IMR-90 (cell line): ENCODE data around the gene TAB2. TPM values are rescaled to one million over a fixed set of nuclear protein-coding genes. Genes with fewer than 3 reads are reported as not detected.

ENCODE experiments used
- ATAC-seq: fragments of 200-7000 bp; cut with Tn5 transposase; 2 replicates; pipeline ENCODE4 v1.9.1; 2020; ENCODE audit warnings: low read depth, mild to moderate bottlenecking, moderate library complexity
- BruUV-seq: library from RNA; stranded (reverse); fragments of 400-500 nt; replicated peaks from 2 replicates; lab custom pipeline; 2021; lab: Mats Ljungman, UMichigan
- CTCF ChIA-PET: fragments of 300-600 bp; formaldehyde crosslinking; extraction: SDS; loops from one replicate; lab custom pipeline; 2021; ENCODE audit warnings: antibody characterized with exemption; lab: Yijun Ruan, JAX
- POLR2A ChIA-PET: fragments of 300-600 bp; sonication (Branson Sonifier 250); formaldehyde crosslinking; loops from one replicate; lab custom pipeline; 2022; ENCODE audit warnings: antibody characterized with exemption; ENCODE audit not compliant: unreplicated experiment; lab: Charles Lee
- DNase-seq: peaks from one replicate; pipeline ENCODE4 v3.0.0; 2013
- H2AFZ ChIP-seq: replicated peaks from 2 replicates; pipeline ENCODE3; 2013; ENCODE audit warnings: low read length, mild to moderate bottlenecking; ENCODE audit not compliant: poor library complexity
- H2AK5ac ChIP-seq: 2 replicates; pipeline ENCODE4 v1.6.1; 2013; ENCODE audit warnings: low read depth, low read length, inconsistent platforms
- H2AK9ac ChIP-seq: replicated peaks from 2 replicates; pipeline ENCODE3; 2013; ENCODE audit warnings: mild to moderate bottlenecking, low read depth, low read length, moderate library complexity; ENCODE audit not compliant: poor library complexity
- H2BK120ac ChIP-seq: 2 replicates; pipeline ENCODE4 v1.6.1; 2013; ENCODE audit warnings: low read depth, low read length, inconsistent platforms
- H2BK15ac ChIP-seq: 3 replicates; pipeline ENCODE4 v1.6.1; 2013; ENCODE audit warnings: low read depth, low read length, inconsistent platforms
- H2BK20ac ChIP-seq: 2 replicates; pipeline ENCODE4 v1.6.1; 2013; ENCODE audit warnings: low read depth, mild to moderate bottlenecking, inconsistent platforms, low read length, moderate library complexity
- H2BK5ac ChIP-seq: 2 replicates; pipeline ENCODE4 v1.6.1; 2013; ENCODE audit warnings: mild to moderate bottlenecking, low read depth, low read length, inconsistent platforms; ENCODE audit not compliant: poor library complexity, severe bottlenecking
- H3K14ac ChIP-seq: replicated peaks from 2 replicates; pipeline ENCODE4 v1.6.1; 2013; ENCODE audit warnings: low read depth, low read length, inconsistent platforms
- H3K18ac ChIP-seq: 2 replicates; pipeline ENCODE4 v1.6.1; 2013; ENCODE audit warnings: low read depth, low read length, control low read depth
- H3K23ac ChIP-seq: 2 replicates; pipeline ENCODE4 v1.6.1; 2013; ENCODE audit warnings: low read depth, low read length, inconsistent platforms
- H3K27ac ChIP-seq: 2 replicates; pipeline ENCODE4 v1.5.1; 2013; ENCODE audit warnings: mild to moderate bottlenecking, control low read depth, low read length; ENCODE audit not compliant: insufficient read depth
- H3K27me3 ChIP-seq: 2 replicates; pipeline ENCODE4 v1.6.1; 2013; ENCODE audit warnings: low read length; ENCODE audit not compliant: control insufficient read depth, insufficient read depth
- H3K36me3 ChIP-seq: 2 replicates; pipeline ENCODE4 v1.6.1; 2013; ENCODE audit warnings: low read length, mixed read lengths; ENCODE audit not compliant: control insufficient read depth, insufficient read depth
- H3K4ac ChIP-seq: 2 replicates; pipeline ENCODE4 v1.6.1; 2013; ENCODE audit warnings: low read depth, low read length, inconsistent platforms
- H3K4me1 ChIP-seq: 2 replicates; pipeline ENCODE4 v1.6.1; 2013; ENCODE audit warnings: low read length, mixed read lengths; ENCODE audit not compliant: control insufficient read depth, insufficient read depth
- H3K4me2 ChIP-seq: 2 replicates; pipeline ENCODE4 v1.6.1; 2013; ENCODE audit warnings: low read depth, mild to moderate bottlenecking, control low read depth, low read length, moderate library complexity
- H3K4me3 ChIP-seq: 2 replicates; pipeline ENCODE4 v1.5.1; 2013; ENCODE audit warnings: low read depth, mild to moderate bottlenecking, control low read depth, low read length, moderate library complexity; ENCODE audit not compliant: insufficient read depth
- H3K56ac ChIP-seq: 2 replicates; pipeline ENCODE4 v1.6.1; 2013; ENCODE audit warnings: low read length, inconsistent platforms; ENCODE audit not compliant: insufficient read depth; ENCODE audit errors: extremely low read depth
- H3K79me1 ChIP-seq, 2 experiments: 2 replicates each; pipeline ENCODE4 v1.6.1; 2013; ENCODE audit warnings: low read length in 2 of 2, inconsistent platforms in 1 of 2, low read depth in 1 of 2
- H3K9ac ChIP-seq: 2 replicates; pipeline ENCODE4 v1.6.1; 2013; ENCODE audit warnings: low read depth, low read length, control low read depth
- H3K9me1 ChIP-seq: 2 replicates; pipeline ENCODE4 v1.6.1; 2013; ENCODE audit warnings: low read length, inconsistent platforms; ENCODE audit not compliant: insufficient read depth
- H3K9me3 ChIP-seq: 2 replicates; pipeline ENCODE4 v1.6.1; 2013; ENCODE audit warnings: low read length; ENCODE audit not compliant: control insufficient read depth, insufficient read depth
- H4K20me1 ChIP-seq: 2 replicates; pipeline ENCODE4 v1.6.1; 2013; ENCODE audit warnings: low read length, inconsistent platforms; ENCODE audit not compliant: insufficient read depth
- H4K5ac ChIP-seq: 2 replicates; pipeline ENCODE4 v1.6.1; 2013; ENCODE audit warnings: mild to moderate bottlenecking, low read depth, low read length, control low read depth
- H4K8ac ChIP-seq, 2 experiments: 2 replicates each; pipeline ENCODE4 v1.6.1; 2013; ENCODE audit warnings: low read depth in 2 of 2, low read length in 2 of 2, control low read depth in 1 of 2, inconsistent platforms in 1 of 2
- H4K91ac ChIP-seq: 2 replicates; pipeline ENCODE4 v1.6.1; 2013; ENCODE audit warnings: low read depth, low read length, inconsistent platforms; ENCODE audit not compliant: insufficient read depth
- FOS ChIP-seq: fragments of 150-350 bp; IDR thresholded peaks from 2 replicates; pipeline ENCODE4 v1.6.1; 2016; ENCODE audit warnings: low read depth, low read length
- MAFK ChIP-seq: IDR thresholded peaks from 2 replicates; pipeline ENCODE4 v1.6.1; 2012; ENCODE audit warnings: low read depth, low read length, improper control_type of control experiment
- MAZ ChIP-seq: IDR thresholded peaks from 2 replicates; pipeline ENCODE4 v1.6.1; 2012; ENCODE audit warnings: low read depth, mild to moderate bottlenecking, low read length, improper control_type of control experiment, moderate library complexity, borderline replicate concordance
- RAD21 ChIP-seq: IDR thresholded peaks from 2 replicates; pipeline ENCODE4 v1.6.1; 2012; ENCODE audit warnings: low read length, improper control_type of control experiment
- RCOR1 ChIP-seq: IDR thresholded peaks from 2 replicates; pipeline ENCODE4 v1.6.1; 2012; ENCODE audit warnings: mild to moderate bottlenecking, low read length, improper control_type of control experiment; ENCODE audit not compliant: insufficient replicate concordance
- WGBS, 2 experiments: methylation state at CpG; one replicate each; pipeline versions ENCODE4 v1.1.5 to v1.1.7; 2013; ENCODE audit warnings: missing lambda C conversion rate in 2 of 2; ENCODE audit not compliant: insufficient read length in 1 of 2; ENCODE audit errors: extremely low coverage in 2 of 2; 5-methylcytosine and 5-hydroxymethylcytosine counted together
- dilution Hi-C: fragments of 300-500 bp; cut with HindIII; formaldehyde crosslinking; loops from one replicate; pipeline ENCODE4 v1.14.3; 2018; ENCODE audit warnings: low sequenced_read_pairs; ENCODE audit not compliant: unreplicated experiment
- in situ Hi-C: fragments of 300-500 bp; cut with MboI; formaldehyde crosslinking; loops from 3 replicates; pipeline ENCODE4 v1.14.3; 2019; ENCODE audit warnings: low sequenced_read_pairs, inconsistent platforms, mixed read lengths
- intact Hi-C: fragments of 100-400 bp; cut with micrococcal nuclease; formaldehyde crosslinking; loops from 2 replicates; pipeline ENCODE4 v1.10.0; 2022
- polyA plus RNA-seq, 3 experiments: library from polyadenylated mRNA; depleted of rRNA; stranded (reverse); fragments of >200 nt; gene quantifications; 2 replicates each; pipeline ENCODE4 v1.2.3, GENCODE V29; 2012; ENCODE audit warnings: low replicate concordance in 1 of 3
- total RNA-seq: library from RNA; depleted of rRNA; stranded (reverse); fragments of >200 nt; gene quantifications from 2 replicates; pipeline ENCODE4 v1.2.3, GENCODE V29; 2012
- TF ChIP-seq, protein P1 (sequence below): conservative IDR thresholded peaks from 2 replicates; pipeline ENCODE4 v1.5.1; 2012; ENCODE audit warnings: mild to moderate bottlenecking, low read depth, low read length, improper control_type of control experiment

The TAB2 gene
- total and polyA plus RNA-seq, 2 of the 4 experiments (the other 2 are of a cell fraction): 20.8 to 25.3 TPM

DNA sequence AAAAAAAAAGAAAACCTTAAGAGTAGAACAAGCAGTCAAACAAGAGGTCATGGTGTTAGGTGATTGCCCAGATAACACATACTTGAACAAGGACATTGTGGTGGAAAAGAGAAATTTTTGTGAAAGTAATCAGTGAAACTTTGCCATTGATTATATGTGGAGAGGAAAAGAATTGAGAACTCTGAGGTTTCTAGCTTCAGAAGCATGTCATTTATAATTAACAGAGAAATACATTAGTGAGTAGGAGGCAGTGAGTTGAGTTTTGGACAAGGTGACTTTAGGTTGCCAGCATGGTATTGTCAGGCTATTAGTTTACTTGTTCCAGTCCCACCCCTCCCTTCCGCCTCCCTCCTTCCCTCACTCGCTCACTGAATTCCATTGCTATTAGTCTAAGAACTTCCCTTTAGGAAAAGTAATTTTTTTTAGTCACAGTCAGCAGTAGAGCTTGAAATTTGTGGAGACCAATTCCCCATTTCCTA lies 17.2 kb downstream of the TAB2 start:
- no peak overlapping the region for H2AK9ac ChIP-seq
- peak overlapping the region; percentile 18 for H2BK5ac ChIP-seq
- no peak overlapping the region for H3K56ac ChIP-seq
- peaks cover 9 to 55% of the 10 kb centered on the region in 2 experiments; a peak in 3 of 4 replicates for H3K79me1 ChIP-seq
- WGBS, 2 experiments: no CpG with 5 or more reads among the region's 2 CpGs
- H4K8ac ChIP-seq: peak overlapping the region in 1 of 2 experiments; percentile 47; a peak in 1 of 4 replicates
- no peak overlapping the region for H3K9ac ChIP-seq
- peaks cover 16% of the 10 kb centered on the region for H3K4me1 ChIP-seq
- peaks cover 16% of the 10 kb centered on the region for H3K9me1 ChIP-seq
- H3K4ac ChIP-seq: peak overlapping the region; percentile 33; the same call in 1 of the 2 replicates
- H2AFZ ChIP-seq: no peak overlapping the region
- in situ Hi-C loops (no loop called here), dilution Hi-C loops (no loop called here), intact Hi-C loops (loop anchor here (2.0 kb wide), 1 partner anchor 16 kb away; no protein-coding TSS in a partner anchor)
- ATAC-seq: peak; percentile 76
- no peak overlapping the region for H2BK15ac ChIP-seq
- H3K27ac ChIP-seq: no peak overlapping the region
- no peak for TF ChIP-seq RCOR1
- TF ChIP-seq FOS: 0 out of 2 replicates have a peak, but pooled peaks have one; percentile 27
- TF ChIP-seq MAFK: peak; percentile 32
- TF ChIP-seq, protein P1, sequence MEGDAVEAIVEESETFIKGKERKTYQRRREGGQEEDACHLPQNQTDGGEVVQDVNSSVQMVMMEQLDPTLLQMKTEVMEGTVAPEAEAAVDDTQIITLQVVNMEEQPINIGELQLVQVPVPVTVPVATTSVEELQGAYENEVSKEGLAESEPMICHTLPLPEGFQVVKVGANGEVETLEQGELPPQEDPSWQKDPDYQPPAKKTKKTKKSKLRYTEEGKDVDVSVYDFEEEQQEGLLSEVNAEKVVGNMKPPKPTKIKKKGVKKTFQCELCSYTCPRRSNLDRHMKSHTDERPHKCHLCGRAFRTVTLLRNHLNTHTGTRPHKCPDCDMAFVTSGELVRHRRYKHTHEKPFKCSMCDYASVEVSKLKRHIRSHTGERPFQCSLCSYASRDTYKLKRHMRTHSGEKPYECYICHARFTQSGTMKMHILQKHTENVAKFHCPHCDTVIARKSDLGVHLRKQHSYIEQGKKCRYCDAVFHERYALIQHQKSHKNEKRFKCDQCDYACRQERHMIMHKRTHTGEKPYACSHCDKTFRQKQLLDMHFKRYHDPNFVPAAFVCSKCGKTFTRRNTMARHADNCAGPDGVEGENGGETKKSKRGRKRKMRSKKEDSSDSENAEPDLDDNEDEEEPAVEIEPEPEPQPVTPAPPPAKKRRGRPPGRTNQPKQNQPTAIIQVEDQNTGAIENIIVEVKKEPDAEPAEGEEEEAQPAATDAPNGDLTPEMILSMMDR: no peak
- 0 out of 2 replicates have a peak, but pooled peaks have one; percentile 25 for TF ChIP-seq MAZ
- TF ChIP-seq RAD21: no peak
- peak overlapping the region; percentile 43; the same call in 1 of the 2 replicates for H2BK20ac ChIP-seq
- H3K4me3 ChIP-seq: no peak overlapping the region
- POLR2A ChIA-PET: interaction anchor here (0.7 kb wide), 1 partner anchor 197 kb away, joined by 6 read pairs; no protein-coding TSS in a partner anchor
- H4K20me1 ChIP-seq: peaks cover 79% of the 10 kb centered on the region
- H3K23ac ChIP-seq: peak overlapping the region; percentile 36; the same call in 1 of the 2 replicates
- no peak overlapping the region for H4K91ac ChIP-seq
- no peaks in the 10 kb centered on the region for H3K27me3 ChIP-seq
- H2AK5ac ChIP-seq: peak overlapping the region; percentile 56; the same call in 1 of the 2 replicates
- no peaks in the 10 kb centered on the region for H3K9me3 ChIP-seq
- H3K18ac ChIP-seq: no peak overlapping the region
- peak; percentile 80 for DNase-seq
- H3K36me3 ChIP-seq: no peaks in the 10 kb centered on the region
- CTCF ChIA-PET: no interaction called here
- BruUV-seq: no TSS peak
- 0 out of 2 replicates have a peak overlapping the region, but pooled peaks have one; percentile 17 for H3K14ac ChIP-seq
- H4K5ac ChIP-seq: no peak overlapping the region
- H2BK120ac ChIP-seq: peak overlapping the region; percentile 58; the same call in 1 of the 2 replicates
- peak overlapping the region; percentile 1; the same call in 1 of the 2 replicates for H3K4me2 ChIP-seq
